ENCODE measurements around the gene CHAF1A. TPM values are rescaled to one million over a fixed set of nuclear protein-coding genes. Genes with fewer than 3 reads are reported as not detected.

The CHAF1A gene
- total and polyA plus RNA-seq, 2 experiments from 2014 or later = 113 to 125 TPM

- Histone ChIP-seq H3K27me3 (ENCODE audit: insufficient read depth) (no peaks in the 10 kb centered on the region), H3K4me2 (no peak overlapping the region), H3K79me2 (replicated peaks; ENCODE audit: insufficient read depth) (no peaks in the 10 kb centered on the region), H3K27ac (ENCODE audit: low read depth) (peak overlapping the region; percentile 50; the same call in 1 of the 2 replicates), H4K20me1 (replicated peaks; ENCODE audit: insufficient read depth) (no peaks in the 10 kb centered on the region; the same call in 1 of the 2 replicates), H3K4me1 (ENCODE audit: insufficient read depth) (no peaks in the 10 kb centered on the region; the same call in 1 of the 2 replicates), H3F3A (replicated peaks; ENCODE audit: low read depth) (peaks cover 26% of the 10 kb centered on the region), H3K36me3 (ENCODE audit: insufficient read depth) (no peaks in the 10 kb centered on the region), H2AFZ (no peak overlapping the region), H3K9me2 (ENCODE audit: insufficient read depth) (no peaks in the 10 kb centered on the region), H3K4me3 (no peak overlapping the region)
- ATAC-seq (no peak), DNase-seq (ENCODE audit: low spot score) (no peak)
- Mint-ChIP-seq H3K36me3 (ENCODE audit: low read depth) (peaks cover 20% of the 10 kb centered on the region), H3K9me3 (no peaks in the 10 kb centered on the region), H3K27ac (no peak overlapping the region), H3K27me3 (ENCODE audit: insufficient read depth, low read depth, poor library complexity) (peaks cover 20% of the 10 kb centered on the region), H3K4me1 (peaks cover 7% of the 10 kb centered on the region; the same call in 1 of the 3 replicates), H3K4me3 (peak overlapping the region; percentile 16; the same call in 1 of the 3 replicates)
- no peak for TF ChIP-seq STAT1 (IDR thresholded peaks at IDR 0.05; ENCODE audit: unreplicated experiment)
- TF ChIP-seq ZNF114 (CRISPR knock-in tag; IDR thresholded peaks at IDR 0.05) = no peak
- TF ChIP-seq, protein P1, sequence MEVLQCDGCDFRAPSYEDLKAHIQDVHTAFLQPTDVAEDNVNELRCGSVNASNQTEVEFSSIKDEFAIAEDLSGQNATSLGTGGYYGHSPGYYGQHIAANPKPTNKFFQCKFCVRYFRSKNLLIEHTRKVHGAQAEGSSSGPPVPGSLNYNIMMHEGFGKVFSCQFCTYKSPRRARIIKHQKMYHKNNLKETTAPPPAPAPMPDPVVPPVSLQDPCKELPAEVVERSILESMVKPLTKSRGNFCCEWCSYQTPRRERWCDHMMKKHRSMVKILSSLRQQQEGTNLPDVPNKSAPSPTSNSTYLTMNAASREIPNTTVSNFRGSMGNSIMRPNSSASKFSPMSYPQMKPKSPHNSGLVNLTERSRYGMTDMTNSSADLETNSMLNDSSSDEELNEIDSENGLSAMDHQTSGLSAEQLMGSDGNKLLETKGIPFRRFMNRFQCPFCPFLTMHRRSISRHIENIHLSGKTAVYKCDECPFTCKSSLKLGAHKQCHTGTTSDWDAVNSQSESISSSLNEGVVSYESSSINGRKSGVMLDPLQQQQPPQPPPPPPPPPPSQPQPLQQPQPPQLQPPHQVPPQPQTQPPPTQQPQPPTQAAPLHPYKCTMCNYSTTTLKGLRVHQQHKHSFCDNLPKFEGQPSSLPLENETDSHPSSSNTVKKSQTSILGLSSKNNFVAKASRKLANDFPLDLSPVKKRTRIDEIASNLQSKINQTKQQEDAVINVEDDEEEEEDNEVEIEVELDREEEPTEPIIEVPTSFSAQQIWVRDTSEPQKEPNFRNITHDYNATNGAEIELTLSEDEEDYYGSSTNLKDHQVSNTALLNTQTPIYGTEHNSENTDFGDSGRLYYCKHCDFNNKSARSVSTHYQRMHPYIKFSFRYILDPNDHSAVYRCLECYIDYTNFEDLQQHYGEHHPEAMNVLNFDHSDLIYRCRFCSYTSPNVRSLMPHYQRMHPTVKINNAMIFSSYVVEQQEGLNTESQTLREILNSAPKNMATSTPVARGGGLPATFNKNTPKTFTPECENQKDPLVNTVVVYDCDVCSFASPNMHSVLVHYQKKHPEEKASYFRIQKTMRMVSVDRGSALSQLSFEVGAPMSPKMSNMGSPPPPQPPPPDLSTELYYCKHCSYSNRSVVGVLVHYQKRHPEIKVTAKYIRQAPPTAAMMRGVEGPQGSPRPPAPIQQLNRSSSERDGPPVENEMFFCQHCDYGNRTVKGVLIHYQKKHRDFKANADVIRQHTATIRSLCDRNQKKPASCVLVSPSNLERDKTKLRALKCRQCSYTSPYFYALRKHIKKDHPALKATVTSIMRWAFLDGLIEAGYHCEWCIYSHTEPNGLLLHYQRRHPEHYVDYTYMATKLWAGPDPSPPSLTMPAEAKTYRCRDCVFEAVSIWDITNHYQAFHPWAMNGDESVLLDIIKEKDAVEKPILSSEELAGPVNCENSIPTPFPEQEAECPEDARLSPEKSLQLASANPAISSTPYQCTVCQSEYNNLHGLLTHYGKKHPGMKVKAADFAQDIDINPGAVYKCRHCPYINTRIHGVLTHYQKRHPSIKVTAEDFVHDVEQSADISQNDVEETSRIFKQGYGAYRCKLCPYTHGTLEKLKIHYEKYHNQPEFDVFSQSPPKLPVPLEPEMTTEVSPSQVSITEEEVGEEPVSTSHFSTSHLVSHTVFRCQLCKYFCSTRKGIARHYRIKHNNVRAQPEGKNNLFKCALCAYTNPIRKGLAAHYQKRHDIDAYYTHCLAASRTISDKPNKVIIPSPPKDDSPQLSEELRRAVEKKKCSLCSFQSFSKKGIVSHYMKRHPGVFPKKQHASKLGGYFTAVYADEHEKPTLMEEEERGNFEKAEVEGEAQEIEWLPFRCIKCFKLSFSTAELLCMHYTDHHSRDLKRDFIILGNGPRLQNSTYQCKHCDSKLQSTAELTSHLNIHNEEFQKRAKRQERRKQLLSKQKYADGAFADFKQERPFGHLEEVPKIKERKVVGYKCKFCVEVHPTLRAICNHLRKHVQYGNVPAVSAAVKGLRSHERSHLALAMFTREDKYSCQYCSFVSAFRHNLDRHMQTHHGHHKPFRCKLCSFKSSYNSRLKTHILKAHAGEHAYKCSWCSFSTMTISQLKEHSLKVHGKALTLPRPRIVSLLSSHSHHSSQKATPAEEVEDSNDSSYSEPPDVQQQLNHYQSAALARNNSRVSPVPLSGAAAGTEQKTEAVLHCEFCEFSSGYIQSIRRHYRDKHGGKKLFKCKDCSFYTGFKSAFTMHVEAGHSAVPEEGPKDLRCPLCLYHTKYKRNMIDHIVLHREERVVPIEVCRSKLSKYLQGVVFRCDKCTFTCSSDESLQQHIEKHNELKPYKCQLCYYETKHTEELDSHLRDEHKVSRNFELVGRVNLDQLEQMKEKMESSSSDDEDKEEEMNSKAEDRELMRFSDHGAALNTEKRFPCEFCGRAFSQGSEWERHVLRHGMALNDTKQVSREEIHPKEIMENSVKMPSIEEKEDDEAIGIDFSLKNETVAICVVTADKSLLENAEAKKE (CRISPR knock-in tag; IDR thresholded peaks at IDR 0.05) = no peak
Observed at GRCh38 chr19:4360081-4360569, 42.3 kb upstream of the CHAF1A start.

DNA sequence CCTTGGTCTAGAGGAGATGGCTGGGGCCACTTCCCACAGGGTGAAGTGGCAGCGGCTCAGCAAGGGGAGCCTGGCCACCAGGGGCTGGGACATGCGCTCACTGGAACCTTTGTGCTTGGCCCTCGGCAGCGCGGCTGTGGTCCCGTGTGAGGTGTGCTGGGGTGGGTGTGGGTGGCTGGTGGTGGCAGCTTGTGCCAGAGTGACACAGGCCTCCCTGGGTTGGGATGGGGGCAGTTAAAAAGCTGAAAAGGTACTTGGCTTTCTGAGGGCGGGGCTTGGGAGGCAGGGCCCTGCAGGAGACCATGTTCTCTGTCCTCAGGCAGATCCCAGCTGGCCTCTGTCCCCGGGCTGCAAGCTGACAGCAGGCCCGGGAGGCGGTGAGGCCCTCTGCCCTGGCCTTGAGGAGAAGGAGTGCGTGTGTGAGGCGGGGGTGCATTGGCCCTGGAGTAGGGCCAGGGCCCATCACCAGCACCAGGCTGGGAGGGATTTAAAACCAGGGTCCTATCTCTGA is 41.7 kb upstream of the CHAF1A start:
- no peaks in the 10 kb centered on the region; the same call in 1 of the 2 replicates for H4K20me1 ChIP-seq (replicated peaks; ENCODE audit: insufficient read depth)
- H3F3A ChIP-seq (replicated peaks; ENCODE audit: low read depth) = peaks cover 26% of the 10 kb centered on the region
- no peaks in the 10 kb centered on the region for H3K9me3 Mint-ChIP-seq
- H3K36me3 ChIP-seq (ENCODE audit: insufficient read depth) = no peaks in the 10 kb centered on the region
- peak overlapping the region; percentile 16; the same call in 1 of the 3 replicates for H3K4me3 Mint-ChIP-seq
- H3K9me2 ChIP-seq (ENCODE audit: insufficient read depth) = no peaks in the 10 kb centered on the region
- peaks cover 20% of the 10 kb centered on the region for H3K36me3 Mint-ChIP-seq (ENCODE audit: low read depth)
- TF ChIP-seq POLR2AphosphoS5 (IDR thresholded peaks at IDR 0.05; ENCODE audit: low read depth) (peak; percentile 33), JUNB (IDR thresholded peaks at IDR 0.05; ENCODE audit: unreplicated experiment) (no peak)
- TF ChIP-seq, protein P2, sequence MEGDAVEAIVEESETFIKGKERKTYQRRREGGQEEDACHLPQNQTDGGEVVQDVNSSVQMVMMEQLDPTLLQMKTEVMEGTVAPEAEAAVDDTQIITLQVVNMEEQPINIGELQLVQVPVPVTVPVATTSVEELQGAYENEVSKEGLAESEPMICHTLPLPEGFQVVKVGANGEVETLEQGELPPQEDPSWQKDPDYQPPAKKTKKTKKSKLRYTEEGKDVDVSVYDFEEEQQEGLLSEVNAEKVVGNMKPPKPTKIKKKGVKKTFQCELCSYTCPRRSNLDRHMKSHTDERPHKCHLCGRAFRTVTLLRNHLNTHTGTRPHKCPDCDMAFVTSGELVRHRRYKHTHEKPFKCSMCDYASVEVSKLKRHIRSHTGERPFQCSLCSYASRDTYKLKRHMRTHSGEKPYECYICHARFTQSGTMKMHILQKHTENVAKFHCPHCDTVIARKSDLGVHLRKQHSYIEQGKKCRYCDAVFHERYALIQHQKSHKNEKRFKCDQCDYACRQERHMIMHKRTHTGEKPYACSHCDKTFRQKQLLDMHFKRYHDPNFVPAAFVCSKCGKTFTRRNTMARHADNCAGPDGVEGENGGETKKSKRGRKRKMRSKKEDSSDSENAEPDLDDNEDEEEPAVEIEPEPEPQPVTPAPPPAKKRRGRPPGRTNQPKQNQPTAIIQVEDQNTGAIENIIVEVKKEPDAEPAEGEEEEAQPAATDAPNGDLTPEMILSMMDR (conservative IDR thresholded peaks at IDR 0.05; ENCODE audit: low read depth in 2 of 2) = no peak
- TF ChIP-seq, protein P3, sequence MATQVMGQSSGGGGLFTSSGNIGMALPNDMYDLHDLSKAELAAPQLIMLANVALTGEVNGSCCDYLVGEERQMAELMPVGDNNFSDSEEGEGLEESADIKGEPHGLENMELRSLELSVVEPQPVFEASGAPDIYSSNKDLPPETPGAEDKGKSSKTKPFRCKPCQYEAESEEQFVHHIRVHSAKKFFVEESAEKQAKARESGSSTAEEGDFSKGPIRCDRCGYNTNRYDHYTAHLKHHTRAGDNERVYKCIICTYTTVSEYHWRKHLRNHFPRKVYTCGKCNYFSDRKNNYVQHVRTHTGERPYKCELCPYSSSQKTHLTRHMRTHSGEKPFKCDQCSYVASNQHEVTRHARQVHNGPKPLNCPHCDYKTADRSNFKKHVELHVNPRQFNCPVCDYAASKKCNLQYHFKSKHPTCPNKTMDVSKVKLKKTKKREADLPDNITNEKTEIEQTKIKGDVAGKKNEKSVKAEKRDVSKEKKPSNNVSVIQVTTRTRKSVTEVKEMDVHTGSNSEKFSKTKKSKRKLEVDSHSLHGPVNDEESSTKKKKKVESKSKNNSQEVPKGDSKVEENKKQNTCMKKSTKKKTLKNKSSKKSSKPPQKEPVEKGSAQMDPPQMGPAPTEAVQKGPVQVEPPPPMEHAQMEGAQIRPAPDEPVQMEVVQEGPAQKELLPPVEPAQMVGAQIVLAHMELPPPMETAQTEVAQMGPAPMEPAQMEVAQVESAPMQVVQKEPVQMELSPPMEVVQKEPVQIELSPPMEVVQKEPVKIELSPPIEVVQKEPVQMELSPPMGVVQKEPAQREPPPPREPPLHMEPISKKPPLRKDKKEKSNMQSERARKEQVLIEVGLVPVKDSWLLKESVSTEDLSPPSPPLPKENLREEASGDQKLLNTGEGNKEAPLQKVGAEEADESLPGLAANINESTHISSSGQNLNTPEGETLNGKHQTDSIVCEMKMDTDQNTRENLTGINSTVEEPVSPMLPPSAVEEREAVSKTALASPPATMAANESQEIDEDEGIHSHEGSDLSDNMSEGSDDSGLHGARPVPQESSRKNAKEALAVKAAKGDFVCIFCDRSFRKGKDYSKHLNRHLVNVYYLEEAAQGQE (IDR thresholded peaks at IDR 0.05; ENCODE audit: unreplicated experiment) = no peak
- TF ChIP-seq, protein P4, sequence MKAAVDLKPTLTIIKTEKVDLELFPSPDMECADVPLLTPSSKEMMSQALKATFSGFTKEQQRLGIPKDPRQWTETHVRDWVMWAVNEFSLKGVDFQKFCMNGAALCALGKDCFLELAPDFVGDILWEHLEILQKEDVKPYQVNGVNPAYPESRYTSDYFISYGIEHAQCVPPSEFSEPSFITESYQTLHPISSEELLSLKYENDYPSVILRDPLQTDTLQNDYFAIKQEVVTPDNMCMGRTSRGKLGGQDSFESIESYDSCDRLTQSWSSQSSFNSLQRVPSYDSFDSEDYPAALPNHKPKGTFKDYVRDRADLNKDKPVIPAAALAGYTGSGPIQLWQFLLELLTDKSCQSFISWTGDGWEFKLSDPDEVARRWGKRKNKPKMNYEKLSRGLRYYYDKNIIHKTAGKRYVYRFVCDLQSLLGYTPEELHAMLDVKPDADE (IDR thresholded peaks at IDR 0.05) = no peak
- no peak overlapping the region for H3K4me3 ChIP-seq
- H3K79me2 ChIP-seq (replicated peaks; ENCODE audit: insufficient read depth) = no peaks in the 10 kb centered on the region
- peaks cover 7% of the 10 kb centered on the region; the same call in 1 of the 3 replicates for H3K4me1 Mint-ChIP-seq
- no peak overlapping the region for H3K4me2 ChIP-seq
- peaks cover 20% of the 10 kb centered on the region for H3K27me3 Mint-ChIP-seq (ENCODE audit: insufficient read depth, low read depth, poor library complexity)
- H3K27ac ChIP-seq (ENCODE audit: low read depth) = peak overlapping the region; percentile 50
- 0 out of 2 replicates have a peak overlapping the region, but pooled peaks have one; percentile 40 for H3K27ac Mint-ChIP-seq
- H3K4me1 ChIP-seq (ENCODE audit: insufficient read depth) = no peaks in the 10 kb centered on the region; the same call in 1 of the 2 replicates
- no peaks in the 10 kb centered on the region for H3K27me3 ChIP-seq (ENCODE audit: insufficient read depth)
- ATAC-seq = peak; percentile 12
- no peak for DNase-seq (ENCODE audit: low spot score)
- H2AFZ ChIP-seq = no peak overlapping the region

All from GM23338 (cell line).